Measurements from ENCODE around the gene PLA2G2F. TPM values are rescaled to one million over a fixed set of nuclear protein-coding genes. Genes with fewer than 3 reads are reported as not detected.

PLA2G2F gene
- total RNA-seq, 2 donors from 2014 or later: not detected

DNA sequence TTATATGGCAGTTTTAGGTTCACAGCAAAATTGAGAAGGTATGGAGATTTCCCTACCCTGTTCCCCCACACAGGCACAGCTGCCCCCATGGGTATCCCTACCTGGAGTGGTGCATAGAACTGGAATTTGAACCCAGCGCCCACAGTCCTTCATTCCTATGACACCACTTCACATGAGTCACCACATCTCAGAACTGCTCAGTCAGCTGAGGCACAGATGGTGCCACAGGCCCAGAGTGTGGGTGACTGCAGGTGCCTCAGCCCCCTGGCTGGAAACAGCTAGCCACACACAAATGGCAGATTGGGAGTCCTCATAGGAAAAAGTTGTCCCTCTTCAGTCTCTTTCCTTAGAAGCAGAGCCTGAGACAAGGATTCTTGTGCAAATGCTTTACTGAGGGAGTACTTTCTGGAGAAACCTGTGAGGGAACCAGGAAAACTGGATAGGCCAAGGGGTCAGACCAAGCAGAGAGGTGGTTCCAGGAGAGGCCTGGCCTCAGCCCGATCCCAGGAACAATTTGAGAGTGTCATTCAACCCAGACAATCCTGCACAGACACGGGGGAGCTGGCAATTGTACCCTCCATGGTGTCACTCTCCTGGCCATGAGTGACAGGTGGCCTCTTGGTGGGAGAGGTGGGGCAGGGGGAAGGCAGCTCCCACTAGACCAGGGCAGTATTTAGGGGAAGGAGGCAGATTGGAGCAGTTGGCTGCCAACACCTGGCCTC, 26.7 kb upstream of the PLA2G2F start:
- Histone ChIP-seq H3K27ac (ENCODE audit: low read depth, low read length) (no peak overlapping the region), H3K9me3 (ENCODE audit: control insufficient read depth, low read length) (no peaks in the 10 kb centered on the region), H3K9ac (ENCODE audit: extremely low read depth, low read length, poor library complexity, severe bottlenecking) (no peak overlapping the region), H3K4me3 (ENCODE audit: low read length) (no peak overlapping the region), H3K27me3 (ENCODE audit: control insufficient read depth, insufficient read depth, low read length, poor library complexity, severe bottlenecking) (no peaks in the 10 kb centered on the region), H3K36me3 (ENCODE audit: control insufficient read depth, insufficient read depth, low read length) (no peaks in the 10 kb centered on the region), H3K4me1 (ENCODE audit: control insufficient read depth, insufficient read depth, low read length) (no peaks in the 10 kb centered on the region)
- TF ChIP-seq, protein P1, sequence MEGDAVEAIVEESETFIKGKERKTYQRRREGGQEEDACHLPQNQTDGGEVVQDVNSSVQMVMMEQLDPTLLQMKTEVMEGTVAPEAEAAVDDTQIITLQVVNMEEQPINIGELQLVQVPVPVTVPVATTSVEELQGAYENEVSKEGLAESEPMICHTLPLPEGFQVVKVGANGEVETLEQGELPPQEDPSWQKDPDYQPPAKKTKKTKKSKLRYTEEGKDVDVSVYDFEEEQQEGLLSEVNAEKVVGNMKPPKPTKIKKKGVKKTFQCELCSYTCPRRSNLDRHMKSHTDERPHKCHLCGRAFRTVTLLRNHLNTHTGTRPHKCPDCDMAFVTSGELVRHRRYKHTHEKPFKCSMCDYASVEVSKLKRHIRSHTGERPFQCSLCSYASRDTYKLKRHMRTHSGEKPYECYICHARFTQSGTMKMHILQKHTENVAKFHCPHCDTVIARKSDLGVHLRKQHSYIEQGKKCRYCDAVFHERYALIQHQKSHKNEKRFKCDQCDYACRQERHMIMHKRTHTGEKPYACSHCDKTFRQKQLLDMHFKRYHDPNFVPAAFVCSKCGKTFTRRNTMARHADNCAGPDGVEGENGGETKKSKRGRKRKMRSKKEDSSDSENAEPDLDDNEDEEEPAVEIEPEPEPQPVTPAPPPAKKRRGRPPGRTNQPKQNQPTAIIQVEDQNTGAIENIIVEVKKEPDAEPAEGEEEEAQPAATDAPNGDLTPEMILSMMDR (conservative IDR thresholded peaks at IDR 0.05): no peak
- no peaks in the 10 kb centered on the region for H3K36me3 Mint-ChIP-seq (ENCODE audit: low read depth)
- H3K27ac Mint-ChIP-seq: no peak overlapping the region
- H3K27me3 Mint-ChIP-seq (ENCODE audit: insufficient read depth): peaks cover 9% of the 10 kb centered on the region
- no peak overlapping the region for H3K4me3 Mint-ChIP-seq
- no peaks in the 10 kb centered on the region for H3K9me3 Mint-ChIP-seq
- 84 to 94% methylated on average over 2 to 3 of the region's 3 CpGs for WGBS, 2 experiments (ENCODE audit: insufficient coverage in 1 of 2, insufficient read length in 1 of 2)
- peaks cover 4% of the 10 kb centered on the region for H3K4me1 Mint-ChIP-seq
- no peak for DNase-seq

- Histone ChIP-seq H3K9me3 (ENCODE audit: control insufficient read depth, low read length) (no peaks in the 10 kb centered on the region), H3K9ac (ENCODE audit: extremely low read depth, low read length, poor library complexity, severe bottlenecking) (no peak overlapping the region), H3K4me1 (ENCODE audit: control insufficient read depth, insufficient read depth, low read length) (no peaks in the 10 kb centered on the region), H3K4me3 (ENCODE audit: low read length) (no peak overlapping the region), H3K36me3 (ENCODE audit: control insufficient read depth, insufficient read depth, low read length) (no peaks in the 10 kb centered on the region), H3K27me3 (ENCODE audit: control insufficient read depth, insufficient read depth, low read length, poor library complexity, severe bottlenecking) (no peaks in the 10 kb centered on the region), H3K27ac (ENCODE audit: low read depth, low read length) (no peak overlapping the region)
- no peak for DNase-seq
- H3K27me3 Mint-ChIP-seq (ENCODE audit: insufficient read depth): peaks cover 9% of the 10 kb centered on the region
- no peaks in the 10 kb centered on the region for H3K9me3 Mint-ChIP-seq
- H3K36me3 Mint-ChIP-seq (ENCODE audit: low read depth): no peaks in the 10 kb centered on the region
- H3K4me1 Mint-ChIP-seq: peaks cover 4% of the 10 kb centered on the region
- no peak overlapping the region for H3K4me3 Mint-ChIP-seq
- TF ChIP-seq, protein P1 (conservative IDR thresholded peaks at IDR 0.05): no peak
- 82 to 83% methylated on average over 11 to 15 of the region's 15 CpGs for WGBS, 2 experiments (ENCODE audit: insufficient coverage in 1 of 2, insufficient read length in 1 of 2)
- no peak overlapping the region for H3K27ac Mint-ChIP-seq
These were observed 25.0 kb upstream of the PLA2G2F start for GRCh38 chr1:20114021-20114648.

- no peaks in the 10 kb centered on the region for H3K36me3 Mint-ChIP-seq (ENCODE audit: low read depth)
- DNase-seq: no peak
- Histone ChIP-seq H3K9me3 (ENCODE audit: control insufficient read depth, low read length) (no peaks in the 10 kb centered on the region), H3K36me3 (ENCODE audit: control insufficient read depth, insufficient read depth, low read length) (no peaks in the 10 kb centered on the region), H3K4me3 (ENCODE audit: low read length) (no peak overlapping the region), H3K27ac (ENCODE audit: low read depth, low read length) (no peak overlapping the region), H3K9ac (ENCODE audit: extremely low read depth, low read length, poor library complexity, severe bottlenecking) (no peak overlapping the region), H3K4me1 (ENCODE audit: control insufficient read depth, insufficient read depth, low read length) (no peaks in the 10 kb centered on the region), H3K27me3 (ENCODE audit: control insufficient read depth, insufficient read depth, low read length, poor library complexity, severe bottlenecking) (no peaks in the 10 kb centered on the region)
- H3K4me1 Mint-ChIP-seq: peaks cover 4% of the 10 kb centered on the region
- 82 to 91% methylated on average over 3 to 4 of the region's 4 CpGs for WGBS, 2 experiments (ENCODE audit: insufficient coverage in 1 of 2, insufficient read length in 1 of 2)
- TF ChIP-seq, protein P1 (conservative IDR thresholded peaks at IDR 0.05): peak; percentile 56
- no peak overlapping the region for H3K27ac Mint-ChIP-seq
- no peak overlapping the region for H3K4me3 Mint-ChIP-seq
- no peaks in the 10 kb centered on the region for H3K9me3 Mint-ChIP-seq
- peaks cover 9% of the 10 kb centered on the region for H3K27me3 Mint-ChIP-seq (ENCODE audit: insufficient read depth)
These were observed 23.6 kb upstream of the PLA2G2F start for GRCh38 chr1:20115479-20115878.

All from endodermal cell (in vitro differentiated cells).